Muscle of back (tissue), 11 donors: ENCODE measurements around the gene DPP10. TPM values are rescaled to one million over a fixed set of nuclear protein-coding genes. Genes with fewer than 3 reads are reported as not detected.
"Not testable (repeated sequence)": the region's sequence is repeated elsewhere in the genome, so short reads cannot be mapped to it uniquely, and the experiment has no call there.

Experiments used
- DNase-seq, 3 donors: peaks; one replicate each; pipeline versions ENCODE4 v3.0.0 to v3.0.0-alpha.2; 2013
- polyA plus RNA-seq, 10 donors: library from polyadenylated mRNA; unstranded; fragments of 120-200 nt; gene quantifications; one replicate each; pipeline ENCODE4 v1.2.1, GENCODE V29; 2013; ENCODE audit not compliant: insufficient read length in 10 of 10

DPP10 gene
- polyA plus RNA-seq, 10 donors: 0.09 to 4.7 (median 0.55) TPM

GRCh38 chr2:115422004-115422634, 979.7 kb downstream of the DPP10 start:
- DNase-seq: no peak

GRCh38 chr2:115427436-115427835, 985.0 kb downstream of the DPP10 start:
- DNase-seq: no peak

- DNase-seq: not testable (repeated sequence)
Observed at GRCh38 chr2:115440746-115441145, 998.3 kb downstream of the DPP10 start.

- no peak for DNase-seq
Observed at GRCh38 chr2:115443539-115444185, 1001.2 kb downstream of the DPP10 start.

GRCh38 chr2:115460008-115460407, 1017.6 kb downstream of the DPP10 start:
- DNase-seq: no peak

- DNase-seq: no peak
Observed at GRCh38 chr2:115480741-115481140, 1038.3 kb downstream of the DPP10 start.

GRCh38 chr2:115481842-115482241, 1039.4 kb downstream of the DPP10 start:
- no peak for DNase-seq

- DNase-seq: no peak
Observed at GRCh38 chr2:115483666-115484065, 1041.2 kb downstream of the DPP10 start.

- DNase-seq: no peak
Observed at GRCh38 chr2:115484486-115484885, 1042.0 kb downstream of the DPP10 start.

GRCh38 chr2:115484983-115485382, 1042.5 kb downstream of the DPP10 start:
- DNase-seq: no peak

GRCh38 chr2:115491186-115491793, 1048.8 kb downstream of the DPP10 start:
- DNase-seq: no peak

GRCh38 chr2:115505331-115505730, 1062.9 kb downstream of the DPP10 start:
- no peak for DNase-seq

GRCh38 chr2:115520727-115521126, 1078.3 kb downstream of the DPP10 start:
- no peak for DNase-seq

GRCh38 chr2:115524452-115524851, 1082.0 kb downstream of the DPP10 start:
- DNase-seq: no peak

GRCh38 chr2:115529627-115530026, 1087.2 kb downstream of the DPP10 start:
- no peak for DNase-seq

GRCh38 chr2:115533081-115533480, 1090.6 kb downstream of the DPP10 start:
- no peak for DNase-seq

- DNase-seq: no peak
Observed at GRCh38 chr2:115541814-115542213, 1099.4 kb downstream of the DPP10 start.

GRCh38 chr2:115542331-115542730, 1099.9 kb downstream of the DPP10 start:
- DNase-seq: no peak

- no peak for DNase-seq
Observed at GRCh38 chr2:115543024-115543423, 1100.6 kb downstream of the DPP10 start.

GRCh38 chr2:115543461-115543860, 1101.0 kb downstream of the DPP10 start:
- DNase-seq: no peak

- DNase-seq: no peak
Observed at GRCh38 chr2:115549611-115550130, 1107.2 kb downstream of the DPP10 start.

GRCh38 chr2:115552726-115553125, 1110.3 kb downstream of the DPP10 start:
- DNase-seq: no peak

GRCh38 chr2:115554153-115554552, 1111.7 kb downstream of the DPP10 start:
- DNase-seq: no peak
